ENCODE measurements around the gene TRIM7.

Gene TRIM7

DNA sequence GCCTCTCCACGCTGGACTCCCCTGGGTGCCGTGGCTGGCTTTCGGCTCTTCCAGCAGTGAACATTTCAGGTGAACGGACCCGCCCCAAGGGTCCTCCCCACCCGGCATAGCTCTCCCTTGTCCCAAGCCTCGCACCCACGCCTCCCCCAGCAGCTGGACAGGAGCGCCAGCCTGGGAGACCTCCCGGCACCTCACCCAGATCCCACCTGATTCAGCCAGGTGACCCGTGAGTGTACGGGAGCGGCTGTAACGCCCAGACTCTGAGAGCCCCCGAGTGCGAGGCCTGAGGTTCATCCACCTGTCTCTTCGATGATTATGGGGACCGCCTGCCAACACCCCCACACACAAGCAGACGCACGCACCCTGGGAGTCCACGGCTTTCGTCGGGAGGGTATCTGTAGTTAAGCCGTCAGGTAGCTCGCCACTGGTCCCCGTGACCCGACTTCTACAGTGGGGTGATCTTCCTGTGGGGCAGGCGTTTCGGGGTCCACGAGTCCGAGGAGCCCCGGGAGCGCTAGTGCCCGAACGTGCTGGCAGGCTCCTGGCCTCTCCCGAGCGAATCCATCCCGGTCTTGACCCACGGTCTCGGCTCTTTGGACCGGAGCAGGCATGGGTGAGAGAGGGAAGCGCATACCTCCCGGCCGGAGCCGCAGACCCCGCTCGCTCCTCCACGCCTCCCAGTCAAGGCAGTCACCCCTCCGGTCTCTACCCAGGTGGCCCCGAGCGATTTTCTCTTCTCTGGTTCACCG lies 14.9 kb downstream of the TRIM7 start:
- Histone ChIP-seq H3K27me3 (ENCODE audit: control insufficient read depth, insufficient read depth, low read length) (peaks cover 30% of the 10 kb centered on the region), H3K4me3 (ENCODE audit: low read depth, low read length) (peak overlapping the region; percentile 82), H3K27ac (ENCODE audit: low read depth, low read length) (no peak overlapping the region), H3K9me3 (ENCODE audit: control insufficient read depth, insufficient read depth, low read depth, low read length) (no peaks in the 10 kb centered on the region), H3K4me1 (ENCODE audit: control insufficient read depth, insufficient read depth, low read length) (peaks cover 9% of the 10 kb centered on the region; the same call in 1 of the 2 replicates), H3K9ac (ENCODE audit: low read length) (peak overlapping the region; percentile 30), H3K36me3 (ENCODE audit: control insufficient read depth, insufficient read depth, low read length) (no peaks in the 10 kb centered on the region)

DNA sequence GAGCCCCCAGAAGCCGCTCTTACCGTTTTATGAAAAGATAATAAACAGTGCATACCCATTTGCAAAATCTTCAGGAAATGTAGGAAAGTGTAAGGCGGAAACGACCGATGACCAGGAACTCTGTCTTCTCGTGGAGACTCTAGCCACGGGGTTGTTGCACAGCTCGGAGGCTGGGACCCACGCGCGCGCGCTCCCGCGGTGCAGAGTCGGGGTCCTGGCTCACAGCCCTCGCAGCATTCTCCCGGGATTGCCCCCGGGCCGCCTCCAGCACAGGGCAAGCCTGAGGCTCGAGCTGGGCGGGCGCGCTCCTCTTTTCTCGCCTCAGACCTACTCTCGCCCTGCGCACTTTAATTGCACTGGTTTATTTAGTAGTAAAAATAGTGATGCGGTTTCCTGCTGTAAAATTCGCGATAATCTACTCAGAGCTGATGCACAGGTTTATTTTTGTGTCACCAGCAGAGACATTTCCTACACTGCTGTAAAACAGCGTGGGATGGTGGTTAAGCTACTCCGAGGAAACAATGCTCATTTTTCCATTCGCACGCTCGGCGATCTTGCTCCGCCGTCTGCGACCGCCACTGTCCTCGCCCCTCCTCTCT lies 15.5 kb downstream of the TRIM7 start:
- peaks cover 30% of the 10 kb centered on the region for H3K27me3 ChIP-seq (ENCODE audit: control insufficient read depth, insufficient read depth, low read length)
- peak overlapping the region; percentile 30 for H3K9ac ChIP-seq (ENCODE audit: low read length)
- no peaks in the 10 kb centered on the region for H3K9me3 ChIP-seq (ENCODE audit: control insufficient read depth, insufficient read depth, low read depth, low read length)
- no peak overlapping the region for H3K27ac ChIP-seq (ENCODE audit: low read depth, low read length)
- no peaks in the 10 kb centered on the region for H3K36me3 ChIP-seq (ENCODE audit: control insufficient read depth, insufficient read depth, low read length)
- H3K4me1 ChIP-seq (ENCODE audit: control insufficient read depth, insufficient read depth, low read length), result peaks cover 9% of the 10 kb centered on the region; the same call in 1 of the 2 replicates
- H3K4me3 ChIP-seq (ENCODE audit: low read depth, low read length), result peak overlapping the region; percentile 82

- Histone ChIP-seq H3K9me3 (ENCODE audit: control insufficient read depth, insufficient read depth, low read depth, low read length) (no peaks in the 10 kb centered on the region), H3K4me3 (ENCODE audit: low read depth, low read length) (peak overlapping the region; percentile 82), H3K36me3 (ENCODE audit: control insufficient read depth, insufficient read depth, low read length) (no peaks in the 10 kb centered on the region), H3K9ac (ENCODE audit: low read length) (peak overlapping the region; percentile 88), H3K27me3 (ENCODE audit: control insufficient read depth, insufficient read depth, low read length) (peaks cover 30% of the 10 kb centered on the region), H3K27ac (ENCODE audit: low read depth, low read length) (peak overlapping the region; percentile 39; the same call in 1 of the 2 replicates), H3K4me1 (ENCODE audit: control insufficient read depth, insufficient read depth, low read length) (peaks cover 9% of the 10 kb centered on the region; the same call in 1 of the 2 replicates)
Measured at GRCh38 chr5:181188700-181189362, 16.2 kb downstream of the TRIM7 start.

- Histone ChIP-seq H3K27ac (ENCODE audit: low read depth, low read length) (no peak overlapping the region), H3K4me1 (ENCODE audit: control insufficient read depth, insufficient read depth, low read length) (peaks cover 8% of the 10 kb centered on the region; the same call in 1 of the 2 replicates), H3K9me3 (ENCODE audit: control insufficient read depth, insufficient read depth, low read depth, low read length) (no peaks in the 10 kb centered on the region), H3K36me3 (ENCODE audit: control insufficient read depth, insufficient read depth, low read length) (no peaks in the 10 kb centered on the region), H3K4me3 (ENCODE audit: low read depth, low read length) (peak overlapping the region; percentile 82), H3K27me3 (ENCODE audit: control insufficient read depth, insufficient read depth, low read length) (peaks cover 27% of the 10 kb centered on the region), H3K9ac (ENCODE audit: low read length) (peak overlapping the region; percentile 67)
Measured at GRCh38 chr5:181187500-181188213, 17.3 kb downstream of the TRIM7 start.

DNA sequence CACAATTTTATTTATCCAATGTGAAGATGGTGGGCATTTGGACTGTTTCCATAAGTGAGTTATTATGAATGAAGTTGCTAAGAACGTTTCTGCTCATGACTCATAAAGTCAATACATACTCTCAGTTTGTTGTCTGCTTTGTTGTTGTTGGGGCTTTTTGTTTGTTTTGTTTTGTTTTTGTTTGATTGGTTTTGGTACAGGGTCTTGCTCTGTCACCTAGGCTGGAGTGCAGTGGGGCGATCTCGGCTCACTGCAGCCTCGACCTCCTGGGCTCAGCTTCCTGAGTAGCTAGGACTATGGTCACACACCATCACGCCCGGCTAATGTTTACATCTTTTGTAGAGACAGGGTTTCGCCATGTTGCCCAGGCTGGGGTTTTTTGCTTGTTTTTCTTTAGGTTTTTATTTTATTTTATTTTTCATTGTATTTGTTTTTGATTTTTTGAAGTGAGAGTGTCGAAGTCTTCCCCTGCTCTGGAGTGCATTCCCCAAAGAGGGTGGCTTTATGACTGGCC lies 18.0 kb downstream of the TRIM7 start:
- Histone ChIP-seq H3K9ac (ENCODE audit: low read length) (peak overlapping the region; percentile 26), H3K27me3 (ENCODE audit: control insufficient read depth, insufficient read depth, low read length) (peaks cover 26% of the 10 kb centered on the region), H3K4me3 (ENCODE audit: low read depth, low read length) (peak overlapping the region; percentile 82), H3K4me1 (ENCODE audit: control insufficient read depth, insufficient read depth, low read length) (0 out of 2 replicates have a peak, but pooled peaks cover 4% of the 10 kb centered on the region), H3K9me3 (ENCODE audit: control insufficient read depth, insufficient read depth, low read depth, low read length) (no peaks in the 10 kb centered on the region), H3K27ac (ENCODE audit: low read depth, low read length) (no peak overlapping the region), H3K36me3 (ENCODE audit: control insufficient read depth, insufficient read depth, low read length) (no peaks in the 10 kb centered on the region)

- 0 out of 2 replicates have a peak, but pooled peaks cover 4% of the 10 kb centered on the region for H3K4me1 ChIP-seq (ENCODE audit: control insufficient read depth, insufficient read depth, low read length)
- no peak overlapping the region for H3K4me3 ChIP-seq (ENCODE audit: low read depth, low read length)
- no peaks in the 10 kb centered on the region for H3K36me3 ChIP-seq (ENCODE audit: control insufficient read depth, insufficient read depth, low read length)
- H3K27ac ChIP-seq (ENCODE audit: low read depth, low read length), result no peak overlapping the region
- H3K9ac ChIP-seq (ENCODE audit: low read length), result no peak overlapping the region
- H3K9me3 ChIP-seq (ENCODE audit: control insufficient read depth, insufficient read depth, low read depth, low read length), result no peaks in the 10 kb centered on the region
- peaks cover 22% of the 10 kb centered on the region for H3K27me3 ChIP-seq (ENCODE audit: control insufficient read depth, insufficient read depth, low read length)
Measured at GRCh38 chr5:181186022-181186421, 19.0 kb downstream of the TRIM7 start.

- Histone ChIP-seq H3K27me3 (ENCODE audit: control insufficient read depth, insufficient read depth, low read length) (peaks cover 17% of the 10 kb centered on the region), H3K9ac (ENCODE audit: low read length) (no peak overlapping the region), H3K4me3 (ENCODE audit: low read depth, low read length) (no peak overlapping the region), H3K27ac (ENCODE audit: low read depth, low read length) (no peak overlapping the region), H3K36me3 (ENCODE audit: control insufficient read depth, insufficient read depth, low read length) (no peaks in the 10 kb centered on the region), H3K4me1 (ENCODE audit: control insufficient read depth, insufficient read depth, low read length) (0 out of 2 replicates have a peak, but pooled peaks cover 4% of the 10 kb centered on the region), H3K9me3 (ENCODE audit: control insufficient read depth, insufficient read depth, low read depth, low read length) (no peaks in the 10 kb centered on the region)
Measured at GRCh38 chr5:181185560-181185959, 19.4 kb downstream of the TRIM7 start.

GRCh38 chr5:181184845-181185216 lies 20.2 kb downstream of the TRIM7 start:
- Histone ChIP-seq H3K9ac (ENCODE audit: low read length) (no peak overlapping the region), H3K36me3 (ENCODE audit: control insufficient read depth, insufficient read depth, low read length) (no peaks in the 10 kb centered on the region), H3K27ac (ENCODE audit: low read depth, low read length) (no peak overlapping the region), H3K4me3 (ENCODE audit: low read depth, low read length) (peak overlapping the region; percentile 59; the same call in 1 of the 2 replicates), H3K9me3 (ENCODE audit: control insufficient read depth, insufficient read depth, low read depth, low read length) (no peaks in the 10 kb centered on the region), H3K4me1 (ENCODE audit: control insufficient read depth, insufficient read depth, low read length) (no peaks in the 10 kb centered on the region), H3K27me3 (ENCODE audit: control insufficient read depth, insufficient read depth, low read length) (peaks cover 11% of the 10 kb centered on the region)

- H3K4me1 ChIP-seq (ENCODE audit: control insufficient read depth, insufficient read depth, low read length), result no peaks in the 10 kb centered on the region
Measured at GRCh38 chr5:181182651-181183050, 22.3 kb downstream of the TRIM7 start.

DNA sequence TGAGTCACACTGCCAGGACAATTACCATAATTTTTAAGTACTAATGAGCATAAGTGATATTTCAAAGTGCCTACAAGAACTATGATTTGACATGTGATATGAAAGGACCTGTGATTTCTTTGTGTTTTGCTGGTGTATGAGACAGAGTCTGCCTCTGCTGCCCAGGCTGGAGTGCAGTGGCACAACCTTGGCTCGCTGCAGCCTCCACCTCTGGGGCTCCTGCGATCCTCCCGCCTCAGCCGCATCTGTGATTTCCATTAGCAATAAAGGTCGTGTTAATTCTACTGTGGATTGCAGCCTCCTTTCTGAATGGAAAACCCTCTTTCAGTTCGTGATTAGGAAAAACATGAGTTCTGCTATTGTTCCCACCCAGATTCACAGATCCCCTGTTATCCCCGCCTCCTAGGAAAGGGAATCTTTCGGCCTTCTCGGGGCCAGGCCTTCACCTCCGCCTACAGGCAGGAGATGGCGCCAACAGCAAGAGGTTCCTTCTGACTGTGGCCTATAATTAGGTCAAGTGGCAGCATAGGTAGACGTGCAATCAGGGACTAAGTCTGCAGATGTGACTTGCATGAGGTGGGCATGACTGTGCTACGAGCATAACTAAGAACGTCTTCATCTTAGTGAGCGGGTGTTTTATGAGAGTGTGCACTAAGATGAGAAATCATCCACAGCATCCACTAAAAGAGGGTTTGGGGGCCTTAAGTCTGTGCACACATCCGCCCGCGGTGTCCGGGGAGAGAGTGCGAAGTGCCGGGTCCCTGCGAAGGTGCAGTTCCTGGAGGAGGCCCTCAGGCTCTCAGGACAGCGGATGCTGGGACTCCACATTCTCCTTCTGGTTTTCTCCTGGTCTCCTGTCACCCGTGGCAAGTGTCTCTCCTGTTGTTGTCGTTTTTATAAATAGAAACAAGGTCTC lies 23.1 kb downstream of the TRIM7 start:
- Histone ChIP-seq H3K9ac (ENCODE audit: low read length) (no peak overlapping the region), H3K9me3 (ENCODE audit: control insufficient read depth, insufficient read depth, low read depth, low read length) (no peaks in the 10 kb centered on the region), H3K27ac (ENCODE audit: low read depth, low read length) (no peak overlapping the region), H3K4me1 (ENCODE audit: control insufficient read depth, insufficient read depth, low read length) (no peaks in the 10 kb centered on the region), H3K27me3 (ENCODE audit: control insufficient read depth, insufficient read depth, low read length) (peaks cover 3% of the 10 kb centered on the region; the same call in 1 of the 2 replicates), H3K36me3 (ENCODE audit: control insufficient read depth, insufficient read depth, low read length) (no peaks in the 10 kb centered on the region), H3K4me3 (ENCODE audit: low read depth, low read length) (peak overlapping the region; percentile 13; the same call in 1 of the 2 replicates)

More at GRCh38 chr5:181182651-181183050, 22.3 kb downstream of the TRIM7 start:
- Histone ChIP-seq H3K27me3 (ENCODE audit: control insufficient read depth, insufficient read depth, low read length) (peaks cover 3% of the 10 kb centered on the region; the same call in 1 of the 2 replicates), H3K27ac (ENCODE audit: low read depth, low read length) (no peak overlapping the region), H3K9me3 (ENCODE audit: control insufficient read depth, insufficient read depth, low read depth, low read length) (no peaks in the 10 kb centered on the region), H3K36me3 (ENCODE audit: control insufficient read depth, insufficient read depth, low read length) (no peaks in the 10 kb centered on the region), H3K4me3 (ENCODE audit: low read depth, low read length) (no peak overlapping the region), H3K9ac (ENCODE audit: low read length) (no peak overlapping the region)

All from HUES6 (cell line).